ENCODE results near the gene TBC1D22A.

- TF ChIP-seq CTCF (IDR thresholded peaks at IDR 0.05; ENCODE audit: low read length), result no peak
- no peak for TF ChIP-seq EZH2 (IDR thresholded peaks at IDR 0.05; ENCODE audit: borderline replicate concordance, low read length)
Observed at GRCh38 chr22:46969961-46970360, 207.5 kb downstream of the TBC1D22A start.
